ENCODE results near the gene NOL3. TPM values are rescaled to one million over a fixed set of nuclear protein-coding genes. Genes with fewer than 3 reads are reported as not detected.
A peak's percentile ranks its signal among the peaks of the same experiment; 100 is the strongest.

Gene NOL3
- total and polyA plus RNA-seq, 2 of the 4 experiments (the other 2 are of a cell fraction): 6.1 to 17.2 TPM

- ChIA-PET POLR2A (ENCODE audit: unreplicated experiment) (no interaction called here), CTCF (interaction anchor here (1.0 to 1.5 kb wide), 4 partner anchors 9 to 69 kb away, joined by 3 to 6 read pairs (median 5); no protein-coding TSS in a partner anchor)
- intact Hi-C loops (cut with micrococcal nuclease): no loop called here
- dilution Hi-C loops (cut with HindIII; ENCODE audit: low sequenced_read_pairs, unreplicated experiment): no loop called here
- H2BK120ac ChIP-seq (ENCODE audit: low read depth, low read length): peak overlapping the region; percentile 81
- H3K18ac ChIP-seq (ENCODE audit: low read depth, low read length): peak overlapping the region; percentile 50
- peak overlapping the region; percentile 96 for H2AK9ac ChIP-seq (replicated peaks; ENCODE audit: low read depth, low read length, poor library complexity)
- H3K4me2 ChIP-seq (ENCODE audit: low read depth, low read length): peak overlapping the region; percentile 74
- peak overlapping the region; percentile 98 for H2AFZ ChIP-seq (replicated peaks; ENCODE audit: low read length, poor library complexity)
- TF ChIP-seq RCOR1 (IDR thresholded peaks at IDR 0.05; ENCODE audit: insufficient replicate concordance, low read length) (no peak), ELK1 (IDR thresholded peaks at IDR 0.05; ENCODE audit: borderline replicate concordance, low read depth, low read length) (no peak), RAD21 (IDR thresholded peaks at IDR 0.05; ENCODE audit: low read length) (no peak), MXI1 (IDR thresholded peaks at IDR 0.05; ENCODE audit: borderline replicate concordance, low read depth, low read length) (no peak), CHD1 (IDR thresholded peaks at IDR 0.05; ENCODE audit: low read depth, low read length) (no peak), MAFK (IDR thresholded peaks at IDR 0.05; ENCODE audit: low read depth, low read length) (no peak), RFX5 (IDR thresholded peaks at IDR 0.05; ENCODE audit: low read depth, low read length) (no peak), CTCF (conservative IDR thresholded peaks at IDR 0.05; ENCODE audit: low read depth, low read length) (peak; percentile 45)
- H3K9ac ChIP-seq (ENCODE audit: low read depth, low read length): peak overlapping the region; percentile 86
- H4K8ac ChIP-seq (ENCODE audit: low read depth in 2 of 2, low read length in 2 of 2): peak overlapping the region; percentile 77 to 95
- WGBS, 2 experiments (ENCODE audit: extremely low coverage in 2 of 2, insufficient read length in 1 of 2): 3% methylated on average over 8 of the region's 24 CpGs; no CpG with 5 or more reads in 1 of the 2 experiments
- H3K14ac ChIP-seq (replicated peaks; ENCODE audit: low read depth, low read length): peak overlapping the region; percentile 88
- BruUV-seq (replicated peaks): no TSS peak
- H3K23ac ChIP-seq (ENCODE audit: low read depth, low read length): peak overlapping the region; percentile 97
- DNase-seq (no peak), ATAC-seq (ENCODE audit: low read depth) (peak; percentile 0; the same call in 1 of the 2 replicates)
- peaks cover 9 to 31% of the 10 kb centered on the region in 2 experiments; a peak in 3 of 4 replicates for H3K79me1 ChIP-seq (ENCODE audit: low read depth in 1 of 2, low read length in 2 of 2)
- H3K9me1 ChIP-seq (ENCODE audit: insufficient read depth, low read length): peaks cover 20% of the 10 kb centered on the region
- no peaks in the 10 kb centered on the region for H3K9me3 ChIP-seq (ENCODE audit: control insufficient read depth, insufficient read depth, low read length)
- peak overlapping the region; percentile 97 for H4K91ac ChIP-seq (ENCODE audit: insufficient read depth, low read depth, low read length)
- H2AK5ac ChIP-seq (ENCODE audit: low read depth, low read length): peak overlapping the region; percentile 86
- no peaks in the 10 kb centered on the region; the same call in 1 of the 2 replicates for H3K36me3 ChIP-seq (ENCODE audit: control insufficient read depth, insufficient read depth, low read length)
- H3K56ac ChIP-seq (ENCODE audit: extremely low read depth, insufficient read depth, low read length): peak overlapping the region; percentile 43; the same call in 1 of the 2 replicates
- peaks cover 29% of the 10 kb centered on the region for H3K4me1 ChIP-seq (ENCODE audit: control insufficient read depth, insufficient read depth, low read length)
- peak overlapping the region; percentile 93 for H3K4ac ChIP-seq (ENCODE audit: low read depth, low read length)
- H2BK20ac ChIP-seq (ENCODE audit: low read depth, low read length): no peak overlapping the region
- in situ Hi-C loops (cut with MboI; ENCODE audit: low sequenced_read_pairs): no loop called here
- peak overlapping the region; percentile 34 for H3K4me3 ChIP-seq (ENCODE audit: insufficient read depth, low read depth, low read length)
- peak overlapping the region; percentile 93 for H2BK5ac ChIP-seq (ENCODE audit: low read depth, low read length, poor library complexity, severe bottlenecking)
- H2BK15ac ChIP-seq (ENCODE audit: low read depth, low read length): peak overlapping the region; percentile 87; the same call in 2 of the 3 replicates
- peak overlapping the region; percentile 79 for H3K27ac ChIP-seq (ENCODE audit: insufficient read depth, low read length)
- H4K5ac ChIP-seq (ENCODE audit: low read depth, low read length): peak overlapping the region; percentile 67
- no peaks in the 10 kb centered on the region for H4K20me1 ChIP-seq (ENCODE audit: insufficient read depth, low read length)
- H3K27me3 ChIP-seq (ENCODE audit: control insufficient read depth, insufficient read depth, low read length): peaks cover 15% of the 10 kb centered on the region; the same call in 1 of the 2 replicates
These were observed 633 bp upstream of the NOL3 start for GRCh38 chr16:67169642-67170167.
